Measurements from ENCODE around the gene SLC2A13. TPM values are rescaled to one million over a fixed set of nuclear protein-coding genes. Genes with fewer than 3 reads are reported as not detected.

SLC2A13 gene
- total RNA-seq, 2 donors from 2014 or later: 14.5 to 20.0 TPM

GRCh38 chr12:40099423-40099853, 6.4 kb downstream of the SLC2A13 start:
- Histone ChIP-seq H3K4me1 (ENCODE audit: control insufficient read depth in 1 of 2, low read depth in 2 of 2) (peaks cover 3 to 16% of the 10 kb centered on the region in 2 donors), H3K27ac (no peak overlapping the region), H3K9me3 (no peaks in the 10 kb centered on the region), H3K36me3 (no peaks in the 10 kb centered on the region), H3K4me3 (no peak overlapping the region), H3K27me3 (replicated peaks; ENCODE audit: insufficient read depth) (no peaks in the 10 kb centered on the region)
- DNase-seq (ENCODE audit: low spot score) (no peak), ATAC-seq (ENCODE audit: insufficient number of reproducible peaks, low FRiP score, low read depth) (no peak)
- TF ChIP-seq CTCF (IDR thresholded peaks at IDR 0.05): no peak

GRCh38 chr12:40098406-40099145, 7.3 kb downstream of the SLC2A13 start:
- Histone ChIP-seq H3K27ac (no peak overlapping the region), H3K27me3 (replicated peaks; ENCODE audit: insufficient read depth) (no peaks in the 10 kb centered on the region), H3K4me3 (no peak overlapping the region), H3K4me1 (ENCODE audit: control insufficient read depth in 1 of 2, low read depth in 2 of 2) (peaks cover 3 to 7% of the 10 kb centered on the region in 2 donors), H3K36me3 (no peaks in the 10 kb centered on the region), H3K9me3 (no peaks in the 10 kb centered on the region)
- no peak for TF ChIP-seq CTCF (IDR thresholded peaks at IDR 0.05)
- ATAC-seq (ENCODE audit: insufficient number of reproducible peaks, low FRiP score, low read depth): no peak
- no peak for DNase-seq (ENCODE audit: low spot score)

- Histone ChIP-seq H3K4me3 (no peak overlapping the region), H3K27me3 (replicated peaks; ENCODE audit: insufficient read depth) (no peaks in the 10 kb centered on the region), H3K9me3 (no peaks in the 10 kb centered on the region), H3K27ac (no peak overlapping the region), H3K4me1 (ENCODE audit: control insufficient read depth in 1 of 2, low read depth in 2 of 2) (no peaks in the 10 kb centered on the region), H3K36me3 (no peaks in the 10 kb centered on the region)
- ATAC-seq (ENCODE audit: insufficient number of reproducible peaks, low FRiP score, low read depth) (no peak), DNase-seq (ENCODE audit: low spot score) (no peak)
- no peak for TF ChIP-seq CTCF (IDR thresholded peaks at IDR 0.05)
Measured at GRCh38 chr12:40093512-40093911, 12.4 kb downstream of the SLC2A13 start.

GRCh38 chr12:40086471-40086870, 19.4 kb downstream of the SLC2A13 start:
- no peak for ATAC-seq (ENCODE audit: insufficient number of reproducible peaks, low FRiP score, low read depth)

GRCh38 chr12:40078266-40078665, 27.6 kb downstream of the SLC2A13 start:
- H3K27me3 ChIP-seq (replicated peaks; ENCODE audit: insufficient read depth): no peaks in the 10 kb centered on the region
- H3K36me3 ChIP-seq: no peaks in the 10 kb centered on the region
- DNase-seq (ENCODE audit: low spot score) (no peak), ATAC-seq (ENCODE audit: insufficient number of reproducible peaks, low FRiP score, low read depth) (no peak)
- H3K4me1 ChIP-seq (ENCODE audit: control insufficient read depth in 1 of 2, low read depth in 2 of 2): no peaks in the 10 kb centered on the region
- H3K9me3 ChIP-seq: no peaks in the 10 kb centered on the region
- H3K4me3 ChIP-seq: no peak overlapping the region
- H3K27ac ChIP-seq: no peak overlapping the region
- TF ChIP-seq CTCF (IDR thresholded peaks at IDR 0.05): no peak

More at GRCh38 chr12:40086471-40086870, 19.4 kb downstream of the SLC2A13 start:
- no peak for TF ChIP-seq CTCF (IDR thresholded peaks at IDR 0.05)
- no peak overlapping the region for H3K4me3 ChIP-seq
- no peak overlapping the region for H3K27ac ChIP-seq
- no peaks in the 10 kb centered on the region for H3K4me1 ChIP-seq (ENCODE audit: control insufficient read depth in 1 of 2, low read depth in 2 of 2)
- no peak for DNase-seq (ENCODE audit: low spot score)
- no peaks in the 10 kb centered on the region for H3K36me3 ChIP-seq
- no peaks in the 10 kb centered on the region for H3K9me3 ChIP-seq
- no peaks in the 10 kb centered on the region for H3K27me3 ChIP-seq (replicated peaks; ENCODE audit: insufficient read depth)

All from thoracic aorta (tissue), 2 donors.